HFF-Myc (cell line): ENCODE measurements around the gene GH2.

Experiments used
- DNase-seq: peaks from one replicate; pipeline ENCODE4 v3.0.0-alpha.2; 2011; ENCODE audit warnings: low read depth; ENCODE audit errors: extremely low read depth
- H3K4me3 ChIP-seq: replicated peaks from 2 replicates; pipeline ENCODE4 v1.5.1; 2011; ENCODE audit warnings: low read depth, mild to moderate bottlenecking, control low read depth, low read length
- TF ChIP-seq, protein P1 (sequence below): IDR thresholded peaks from 2 replicates; pipeline ENCODE4 v1.5.1; 2012; ENCODE audit warnings: mild to moderate bottlenecking, low read depth, low read length, control low read depth; ENCODE audit errors: missing control alignments

Gene GH2

GRCh38 chr17:63881935-63882601, at the start of gene GH2:
TSS of gene GH2 (minus strand) at chr17:63881944. CDS start at chr17:63881801, 143 bp downstream.
- TF ChIP-seq, protein P1, sequence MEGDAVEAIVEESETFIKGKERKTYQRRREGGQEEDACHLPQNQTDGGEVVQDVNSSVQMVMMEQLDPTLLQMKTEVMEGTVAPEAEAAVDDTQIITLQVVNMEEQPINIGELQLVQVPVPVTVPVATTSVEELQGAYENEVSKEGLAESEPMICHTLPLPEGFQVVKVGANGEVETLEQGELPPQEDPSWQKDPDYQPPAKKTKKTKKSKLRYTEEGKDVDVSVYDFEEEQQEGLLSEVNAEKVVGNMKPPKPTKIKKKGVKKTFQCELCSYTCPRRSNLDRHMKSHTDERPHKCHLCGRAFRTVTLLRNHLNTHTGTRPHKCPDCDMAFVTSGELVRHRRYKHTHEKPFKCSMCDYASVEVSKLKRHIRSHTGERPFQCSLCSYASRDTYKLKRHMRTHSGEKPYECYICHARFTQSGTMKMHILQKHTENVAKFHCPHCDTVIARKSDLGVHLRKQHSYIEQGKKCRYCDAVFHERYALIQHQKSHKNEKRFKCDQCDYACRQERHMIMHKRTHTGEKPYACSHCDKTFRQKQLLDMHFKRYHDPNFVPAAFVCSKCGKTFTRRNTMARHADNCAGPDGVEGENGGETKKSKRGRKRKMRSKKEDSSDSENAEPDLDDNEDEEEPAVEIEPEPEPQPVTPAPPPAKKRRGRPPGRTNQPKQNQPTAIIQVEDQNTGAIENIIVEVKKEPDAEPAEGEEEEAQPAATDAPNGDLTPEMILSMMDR = peak; percentile 65
- H3K4me3 ChIP-seq = no peak within 1 kb of the TSS
- peak; percentile 27 for DNase-seq

- DNase-seq = no peak
- no peak overlapping the region for H3K4me3 ChIP-seq
- TF ChIP-seq, protein P1 = no peak
Measured at GRCh38 chr17:63930951-63931575, 49.3 kb upstream of the GH2 start.

- H3K4me3 ChIP-seq = no peak overlapping the region
- no peak for DNase-seq
- TF ChIP-seq, protein P1 = no peak
Measured at GRCh38 chr17:63929860-63930766, 48.4 kb upstream of the GH2 start.

GRCh38 chr17:63928966-63929695, 47.4 kb upstream of the GH2 start:
- DNase-seq = no peak
- TF ChIP-seq, protein P1 = no peak
- no peak overlapping the region for H3K4me3 ChIP-seq

DNA sequence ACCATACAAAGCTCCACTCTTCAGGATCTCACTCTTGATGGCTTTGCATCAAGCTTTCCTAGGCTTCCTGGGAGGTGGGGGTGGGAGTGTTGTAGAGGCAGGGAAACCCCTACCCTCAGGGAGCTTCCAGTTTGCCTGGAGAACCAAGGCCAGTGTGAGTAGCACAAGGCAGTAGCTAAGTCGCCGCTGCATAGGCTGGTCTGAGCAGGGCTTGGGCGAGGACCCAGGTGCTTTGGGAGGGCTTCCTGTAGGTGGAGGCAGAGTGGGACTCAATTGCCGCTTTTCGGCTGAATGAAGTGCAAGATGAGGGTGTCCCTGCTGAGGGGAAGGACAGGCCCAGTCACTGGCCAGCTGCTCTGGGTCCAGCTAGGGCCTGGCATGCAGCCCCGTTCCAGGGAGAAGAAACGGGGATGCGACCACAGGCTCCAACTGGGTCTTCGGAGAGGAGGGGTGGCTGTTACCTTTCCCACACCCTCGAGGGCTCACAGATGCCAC, 46.5 kb upstream of the GH2 start:
- TF ChIP-seq, protein P1 = no peak
- DNase-seq = no peak
- H3K4me3 ChIP-seq = no peak overlapping the region
